ENCODE results near the gene CAB39L. TPM values are rescaled to one million over a fixed set of nuclear protein-coding genes. Genes with fewer than 3 reads are reported as not detected.

CAB39L gene
- total RNA-seq, 1 experiment from 2014 or later, result 3.6 TPM

GRCh38 chr13:49341941-49342340 lies 101.9 kb downstream of the CAB39L start:
- H3K9me3 ChIP-seq (ENCODE audit: low read depth, low read length, poor library complexity, severe bottlenecking), result no peaks in the 10 kb centered on the region
- H3K36me3 ChIP-seq (ENCODE audit: insufficient read depth, low read length, poor library complexity, severe bottlenecking), result no peaks in the 10 kb centered on the region
- ChIA-PET CTCF (no interaction called here), POLR2A (ENCODE audit: low non-redundant PET) (no interaction called here)
- TF ChIP-seq CTCF (conservative IDR thresholded peaks at IDR 0.05; ENCODE audit: low read depth, low read length) (no peak), EZH2 (IDR thresholded peaks at IDR 0.05; ENCODE audit: borderline replicate concordance, low read depth, low read length, poor library complexity, severe bottlenecking) (no peak)
- H3K27ac ChIP-seq (ENCODE audit: low read depth, low read length, poor library complexity, severe bottlenecking), result no peak overlapping the region
- BruUV-seq (replicated peaks), result no TSS peak
- intact Hi-C loops (cut with micrococcal nuclease; ENCODE audit: unreplicated experiment), result no loop called here
- H3K4me1 ChIP-seq (ENCODE audit: insufficient read depth, low read length, poor library complexity, severe bottlenecking), result no peaks in the 10 kb centered on the region
- no peaks in the 10 kb centered on the region for H3K27me3 ChIP-seq (replicated peaks; ENCODE audit: insufficient read depth, low read depth, low read length, poor library complexity)
- no peak overlapping the region for H3K4me3 ChIP-seq (ENCODE audit: low read depth, low read length, poor library complexity, severe bottlenecking)
- no peak for DNase-seq (ENCODE audit: low spot score)

GRCh38 chr13:49341517-49341916 lies 102.3 kb downstream of the CAB39L start:
- Histone ChIP-seq H3K36me3 (ENCODE audit: insufficient read depth, low read length, poor library complexity, severe bottlenecking) (no peaks in the 10 kb centered on the region), H3K27me3 (replicated peaks; ENCODE audit: insufficient read depth, low read depth, low read length, poor library complexity) (no peaks in the 10 kb centered on the region), H3K4me1 (ENCODE audit: insufficient read depth, low read length, poor library complexity, severe bottlenecking) (no peaks in the 10 kb centered on the region), H3K9me3 (ENCODE audit: low read depth, low read length, poor library complexity, severe bottlenecking) (no peaks in the 10 kb centered on the region), H3K27ac (ENCODE audit: low read depth, low read length, poor library complexity, severe bottlenecking) (no peak overlapping the region), H3K4me3 (ENCODE audit: low read depth, low read length, poor library complexity, severe bottlenecking) (no peak overlapping the region)
- no TSS peak for BruUV-seq (replicated peaks)
- POLR2A ChIA-PET (ENCODE audit: low non-redundant PET), result no interaction called here
- CTCF ChIA-PET, result no interaction called here
- no peak for DNase-seq (ENCODE audit: low spot score)
- intact Hi-C loops (cut with micrococcal nuclease; ENCODE audit: unreplicated experiment), result no loop called here
- TF ChIP-seq CTCF (conservative IDR thresholded peaks at IDR 0.05; ENCODE audit: low read depth, low read length), result no peak
- TF ChIP-seq EZH2 (IDR thresholded peaks at IDR 0.05; ENCODE audit: borderline replicate concordance, low read depth, low read length, poor library complexity, severe bottlenecking), result no peak

GRCh38 chr13:49340161-49340560 lies 103.7 kb downstream of the CAB39L start:
- Histone ChIP-seq H3K4me1 (ENCODE audit: insufficient read depth, low read length, poor library complexity, severe bottlenecking) (no peaks in the 10 kb centered on the region), H3K36me3 (ENCODE audit: insufficient read depth, low read length, poor library complexity, severe bottlenecking) (no peaks in the 10 kb centered on the region), H3K4me3 (ENCODE audit: low read depth, low read length, poor library complexity, severe bottlenecking) (no peak overlapping the region), H3K9me3 (ENCODE audit: low read depth, low read length, poor library complexity, severe bottlenecking) (no peaks in the 10 kb centered on the region), H3K27ac (ENCODE audit: low read depth, low read length, poor library complexity, severe bottlenecking) (no peak overlapping the region), H3K27me3 (replicated peaks; ENCODE audit: insufficient read depth, low read depth, low read length, poor library complexity) (no peaks in the 10 kb centered on the region)
- intact Hi-C loops (cut with micrococcal nuclease; ENCODE audit: unreplicated experiment), result no loop called here
- TF ChIP-seq CTCF (conservative IDR thresholded peaks at IDR 0.05; ENCODE audit: low read depth, low read length) (no peak), EZH2 (IDR thresholded peaks at IDR 0.05; ENCODE audit: borderline replicate concordance, low read depth, low read length, poor library complexity, severe bottlenecking) (no peak)
- POLR2A ChIA-PET (ENCODE audit: low non-redundant PET), result no interaction called here
- no peak for DNase-seq (ENCODE audit: low spot score)
- no TSS peak for BruUV-seq (replicated peaks)
- CTCF ChIA-PET, result no interaction called here
